ENCODE results near the gene SLC8A3.

DNA sequence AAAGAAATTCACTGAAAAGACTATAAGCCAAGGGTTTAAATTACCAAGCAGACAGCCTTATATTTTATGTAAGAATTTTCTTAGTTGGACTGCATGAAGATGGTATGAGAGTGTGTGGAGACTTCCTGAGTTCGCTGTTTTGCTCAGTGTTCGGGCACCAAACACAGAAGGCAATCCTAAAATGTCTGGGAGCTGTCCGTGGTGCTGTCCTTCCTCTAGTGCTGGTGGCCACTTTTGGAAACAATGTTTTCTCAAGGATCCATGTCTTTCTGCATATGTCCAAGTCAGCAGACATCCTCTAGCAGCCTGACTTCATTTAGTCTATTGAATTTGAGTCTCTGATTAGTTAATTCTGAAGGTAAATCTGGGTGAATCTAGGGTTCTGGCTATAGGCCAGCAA is 135.8 kb downstream of the SLC8A3 start:
- TF ChIP-seq, protein P1, sequence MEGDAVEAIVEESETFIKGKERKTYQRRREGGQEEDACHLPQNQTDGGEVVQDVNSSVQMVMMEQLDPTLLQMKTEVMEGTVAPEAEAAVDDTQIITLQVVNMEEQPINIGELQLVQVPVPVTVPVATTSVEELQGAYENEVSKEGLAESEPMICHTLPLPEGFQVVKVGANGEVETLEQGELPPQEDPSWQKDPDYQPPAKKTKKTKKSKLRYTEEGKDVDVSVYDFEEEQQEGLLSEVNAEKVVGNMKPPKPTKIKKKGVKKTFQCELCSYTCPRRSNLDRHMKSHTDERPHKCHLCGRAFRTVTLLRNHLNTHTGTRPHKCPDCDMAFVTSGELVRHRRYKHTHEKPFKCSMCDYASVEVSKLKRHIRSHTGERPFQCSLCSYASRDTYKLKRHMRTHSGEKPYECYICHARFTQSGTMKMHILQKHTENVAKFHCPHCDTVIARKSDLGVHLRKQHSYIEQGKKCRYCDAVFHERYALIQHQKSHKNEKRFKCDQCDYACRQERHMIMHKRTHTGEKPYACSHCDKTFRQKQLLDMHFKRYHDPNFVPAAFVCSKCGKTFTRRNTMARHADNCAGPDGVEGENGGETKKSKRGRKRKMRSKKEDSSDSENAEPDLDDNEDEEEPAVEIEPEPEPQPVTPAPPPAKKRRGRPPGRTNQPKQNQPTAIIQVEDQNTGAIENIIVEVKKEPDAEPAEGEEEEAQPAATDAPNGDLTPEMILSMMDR (IDR thresholded peaks at IDR 0.05) = no peak
- TF ChIP-seq EP300 (IDR thresholded peaks at IDR 0.05) = no peak
- no peak for TF ChIP-seq POLR2A (IDR thresholded peaks at IDR 0.05; ENCODE audit: low read depth)
- TF ChIP-seq POLR2AphosphoS5 (IDR thresholded peaks at IDR 0.05) = no peak
